GM12878 (cell line): Measurements from ENCODE around the gene LIPT1. TPM values are rescaled to one million over a fixed set of nuclear protein-coding genes. Genes with fewer than 3 reads are reported as not detected.
A peak's percentile ranks its signal among the peaks of the same experiment; 100 is the strongest.

Source experiments
- CREB1 ChIP-seq: IDR thresholded peaks from 2 replicates; pipeline ENCODE4 v1.6.1; 2012; ENCODE audit warnings: low read depth, mild to moderate bottlenecking, inconsistent platforms
- CUX1 ChIP-seq: IDR thresholded peaks from 2 replicates; pipeline ENCODE4 v1.6.1; 2012; ENCODE audit warnings: improper control_type of control experiment, low read depth, low read length; ENCODE audit not compliant: insufficient replicate concordance
- ELK1 ChIP-seq: IDR thresholded peaks from 2 replicates; pipeline ENCODE4 v1.6.1; 2012; ENCODE audit warnings: low read depth, low read length, improper control_type of control experiment
- EP300 ChIP-seq, 2 experiments: fragments of 150-350 bp in 1 of 2; IDR thresholded peaks; 2 replicates each; pipeline ENCODE4 v1.6.1; 2011 to 2012; ENCODE audit warnings: low read depth in 2 of 2, low read length in 2 of 2, borderline replicate concordance in 1 of 2, improper control_type of control experiment in 1 of 2, inconsistent platforms in 1 of 2; ENCODE audit not compliant: control insufficient read depth in 1 of 2
- ESRRA ChIP-seq: IDR thresholded peaks from 2 replicates; pipeline ENCODE4 v1.6.1; 2012; ENCODE audit warnings: mild to moderate bottlenecking, low read length, improper control_type of control experiment
- HDGF ChIP-seq: fragments of 450-650 bp; IDR thresholded peaks from 2 replicates; pipeline ENCODE4 v1.6.1; 2016; ENCODE audit warnings: antibody characterized with exemption
- MTA2 ChIP-seq: fragments of 450-650 bp; IDR thresholded peaks from 2 replicates; pipeline ENCODE4 v1.6.1; 2016; ENCODE audit warnings: low read depth, mild to moderate bottlenecking, moderate library complexity
- PAX5 ChIP-seq: IDR thresholded peaks from 2 replicates; pipeline ENCODE4 v1.6.1; 2011; ENCODE audit warnings: low read depth, low read length, borderline replicate concordance
- RAD51 ChIP-seq: fragments of 450-650 bp; IDR thresholded peaks from 2 replicates; pipeline ENCODE4 v1.6.1; 2016; ENCODE audit warnings: moderate library complexity, mild to moderate bottlenecking, inconsistent platforms
- RB1 ChIP-seq: fragments of 450-650 bp; formaldehyde crosslinking; IDR thresholded peaks from 2 replicates; pipeline ENCODE4 v1.6.1; 2017; ENCODE audit warnings: mild to moderate bottlenecking, borderline replicate concordance
- RUNX3 ChIP-seq: IDR thresholded peaks from 2 replicates; pipeline ENCODE4 v1.6.1; 2012; ENCODE audit warnings: low read length, inconsistent platforms
- SMAD5 ChIP-seq: IDR thresholded peaks from 2 replicates; pipeline ENCODE4 v1.6.1; 2016; ENCODE audit warnings: antibody characterized with exemption, low read depth
- SP1 ChIP-seq: IDR thresholded peaks from one replicate; pipeline ENCODE4 v1.6.1; 2011; ENCODE audit warnings: low read depth, low read length
- ZBTB4 ChIP-seq: fragments of 450-650 bp; formaldehyde crosslinking; IDR thresholded peaks from 2 replicates; pipeline ENCODE4 v1.4.0; 2022; ENCODE audit warnings: mild to moderate bottlenecking, moderate library complexity
- ZNF622 ChIP-seq: fragments of 450-650 bp; IDR thresholded peaks from 2 replicates; pipeline ENCODE4 v1.6.1; 2017; ENCODE audit warnings: mild to moderate bottlenecking, inconsistent platforms
- ZSCAN29 ChIP-seq: fragments of 450-650 bp; IDR thresholded peaks from 2 replicates; pipeline ENCODE4 v1.6.1; 2017; ENCODE audit warnings: mild to moderate bottlenecking, moderate library complexity
- polyA plus RNA-seq, 11 experiments: library from polyadenylated mRNA; depleted of rRNA in 4 of 11; unstranded in 6 of 11; stranded (reverse) in 5 of 11; fragments of >200 nt; fragmentation: Nextera tagmentation in 4 of 11; fragmentation: Illumina TruSeq in 1 of 11; extraction: Ambion mirVana in 4 of 11; extraction: Trizol in 1 of 11; gene quantifications; 1 replicate in 1 of 11; 2 replicates in 10 of 11; pipeline versions ENCODE4 v1.2.1 to v1.2.3, GENCODE V29; 2011 to 2016; ENCODE audit warnings: inconsistent platforms in 2 of 11, missing spikeins in 2 of 11, low read depth in 1 of 11
- total RNA-seq, 4 experiments: library from RNA; depleted of rRNA in 3 of 4; stranded (reverse); fragments of >200 nt in 3 of 4; fragmentation: Illumina TruSeq in 1 of 4; extraction: Trizol in 1 of 4; gene quantifications; 2 replicates each; pipeline versions ENCODE4 v1.2.1 to v1.2.3, GENCODE V29; 2013 to 2021

The LIPT1 gene
- total and polyA plus RNA-seq, 10 of the 15 experiments (the other 5 are each of a cell fraction or from before 2014, with no cell fraction given) = 8.0 to 15.5 (median 10.9) TPM

GRCh38 chr2:99141110-99142108 is 13.4 kb upstream of the LIPT1 start, which contains the start of gene C2orf15 (continued):
- TF ChIP-seq CUX1 = no peak
- TF ChIP-seq MTA2 = no peak
- TF ChIP-seq SP1 = no peak
- no peak for TF ChIP-seq ELK1
- TF ChIP-seq ESRRA = no peak
- no peak for TF ChIP-seq RAD51
- TF ChIP-seq ZNF622 = no peak
- TF ChIP-seq RB1 = no peak; the same call in 1 of the 2 replicates
- no peak for TF ChIP-seq RUNX3
- no peak for TF ChIP-seq ZSCAN29
- TF ChIP-seq CREB1 = peak; percentile 49; the same call in 1 of the 2 replicates
- peak; percentile 97 for TF ChIP-seq HDGF
- no peak for TF ChIP-seq EP300 (IDR thresholded peaks at IDR 0.05; ENCODE audit: borderline replicate concordance in 1 of 2, control insufficient read depth in 1 of 2, low read depth in 2 of 2, low read length in 2 of 2)
- no peak for TF ChIP-seq SMAD5
- no peak for TF ChIP-seq ZBTB4 (CRISPR knock-in tag)
- no peak for TF ChIP-seq PAX5
